GM21360 (cell line): ENCODE data around the gene QRICH2.
"Not testable (repeated sequence)": the region's sequence is repeated elsewhere in the genome, so short reads cannot be mapped to it uniquely, and the experiment has no call there.

Experiments
- ATAC-seq: cut with Tn5 transposase; IDR thresholded peaks from one replicate; pipeline ENCODE4 v1.9.1; 2021; ENCODE audit warnings: mild to moderate bottlenecking, moderate library complexity; ENCODE audit not compliant: unreplicated experiment

Gene QRICH2

GRCh38 chr17:76225373-76226086 lies 82.5 kb downstream of the QRICH2 start:
- not testable (repeated sequence) for ATAC-seq
